GM12892 (cell line): Measurements from ENCODE around the gene MYPN.

Experiments used
- POLR2A ChIP-seq: IDR thresholded peaks from 2 replicates; pipeline ENCODE4 v1.6.1; 2011; ENCODE audit warnings: low read depth, low read length, control low read depth
- POLR2AphosphoS5 ChIP-seq: IDR thresholded peaks from 2 replicates; pipeline ENCODE4 v1.6.1; 2011; ENCODE audit warnings: low read depth, low read length, control low read depth
- TAF1 ChIP-seq: IDR thresholded peaks from 2 replicates; pipeline ENCODE4 v1.6.1; 2011; ENCODE audit warnings: low read depth, mild to moderate bottlenecking, control low read depth, low read length, borderline replicate concordance

DNA sequence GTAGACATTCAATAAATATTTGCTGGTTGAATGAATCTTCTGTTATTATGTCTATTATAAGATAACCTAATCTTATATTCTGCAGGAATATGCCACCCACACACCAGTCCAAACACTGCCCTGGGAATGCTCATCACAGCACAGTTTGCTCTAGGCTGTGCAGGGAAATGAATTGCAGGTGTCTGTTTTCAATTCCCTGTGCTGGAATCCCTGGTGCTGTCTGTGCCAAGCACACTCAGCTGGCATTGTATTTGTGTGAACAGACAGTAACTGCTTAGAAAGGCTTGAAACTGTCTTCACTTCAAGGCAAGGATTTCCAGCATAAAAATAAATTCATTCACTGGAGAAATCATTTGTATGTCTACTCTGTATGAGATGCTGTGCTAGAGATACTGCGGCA, 102.4 kb downstream of the MYPN start:
- no peak for TF ChIP-seq POLR2AphosphoS5
- no peak for TF ChIP-seq POLR2A
- no peak for TF ChIP-seq TAF1
